Erythroblast (primary cell): Measurements from ENCODE around the gene LRRC59.

ENCODE experiments used
- GATA1 ChIP-seq: IDR thresholded peaks from 2 replicates; pipeline ENCODE4 v1.6.1; 2011; ENCODE audit warnings: low read depth, mild to moderate bottlenecking, control low read depth, low read length, moderate library complexity
- POLR2A ChIP-seq: IDR thresholded peaks from 2 replicates; pipeline ENCODE4 v1.6.1; 2011; ENCODE audit warnings: mild to moderate bottlenecking, low read length

- TF ChIP-seq POLR2A (no peak), GATA1 (no peak)
Observed at GRCh38 chr17:50344731-50345365, 52.5 kb downstream of the LRRC59 start.
